Measurements from ENCODE around the gene SMIM8. TPM values are rescaled to one million over a fixed set of nuclear protein-coding genes. Genes with fewer than 3 reads are reported as not detected.

The SMIM8 gene, protein sequence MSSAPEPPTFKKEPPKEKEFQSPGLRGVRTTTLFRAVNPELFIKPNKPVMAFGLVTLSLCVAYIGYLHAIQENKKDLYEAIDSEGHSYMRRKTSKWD
- total RNA-seq (2014; rRNA removed; shearing (Covaris generic)) (8.9 and 11.4 TPM in 2 replicates), polyA plus RNA-seq (2016; fragmentation: Nextera tagmentation; extraction: Ambion mirVana) (23.5 and 27.8 TPM in 2 replicates)
- long read RNA-seq, transcript SMIM8-201 (3 exons, 2,405 nt) = major isoform, 6 of 9 reads
- long read RNA-seq, partial matches to known transcripts = 2 of 9 reads
- long read RNA-seq, other reads (novel, unspliced or antisense) = 1 of 9 reads

DNA sequence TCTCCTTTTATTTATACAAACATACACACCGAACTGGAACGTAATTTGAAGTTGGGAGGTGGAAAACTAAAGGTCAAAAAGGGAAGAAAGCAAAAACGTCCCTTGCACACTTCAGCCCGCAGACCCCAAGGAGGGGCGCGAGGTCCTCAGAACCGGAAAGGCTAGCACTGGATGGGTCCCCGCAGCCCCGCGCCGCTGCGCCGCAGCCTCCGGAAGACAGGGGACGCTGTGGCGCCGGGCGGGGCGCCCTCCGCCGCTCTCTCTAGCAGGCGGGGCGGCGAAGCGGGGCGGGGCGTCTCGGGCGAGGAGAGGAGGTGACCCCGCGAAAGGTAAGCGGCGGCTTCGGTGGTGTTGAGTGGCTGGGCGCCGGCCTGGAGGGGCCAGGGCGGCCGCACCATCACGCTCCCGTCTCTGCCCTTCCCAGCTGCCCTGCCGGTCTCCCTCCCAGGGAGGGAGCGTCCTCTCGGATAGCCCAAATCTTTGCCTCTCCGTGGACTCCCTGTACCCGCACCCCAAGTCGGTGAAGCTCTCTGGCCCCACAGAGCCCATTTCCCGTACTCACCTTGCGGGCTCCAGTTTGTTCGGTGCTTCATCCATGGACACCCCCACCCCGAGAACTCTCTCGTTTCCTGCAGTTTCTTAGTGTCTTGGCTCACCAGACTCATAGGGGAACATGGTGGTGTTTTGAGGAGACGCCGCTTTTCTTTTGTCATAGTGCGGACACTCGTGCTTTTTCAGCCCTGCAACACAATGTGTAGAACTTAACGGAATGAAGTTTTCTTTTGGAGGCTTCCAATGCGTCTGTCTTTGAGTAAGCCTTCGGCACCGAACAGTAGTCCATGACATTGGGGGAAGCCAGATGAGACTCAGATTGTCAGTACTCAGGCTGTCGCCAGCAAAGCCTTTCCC lies at the start of gene SMIM8:
TSS of gene SMIM8 (plus strand) at position 285 of the 909 bp plus-strand sequence. CDS start 14,444 bp downstream, outside the sequence.
- Mint-ChIP-seq H3K4me1 (peaks cover 7% of the 10 kb centered on the region; the same call in 2 of the 3 replicates), H3K27me3 (ENCODE audit: insufficient read depth, low read depth, poor library complexity) (peaks cover 2% of the 10 kb centered on the region), H3K9me3 (peaks cover 15% of the 10 kb centered on the region), H3K4me3 (peak within 1 kb of the TSS; percentile 99), H3K36me3 (ENCODE audit: low read depth) (peaks cover 13% of the 10 kb centered on the region), H3K27ac (peak within 1 kb of the TSS; percentile 96)
- DNase-seq (ENCODE audit: low spot score) (peak; percentile 96), ATAC-seq (peak; percentile 99)
- Histone ChIP-seq H3F3A (replicated peaks; ENCODE audit: low read depth) (no peaks in the 10 kb centered on the region), H2AFZ (peak within 1 kb of the TSS; percentile 94), H3K4me2 (peak within 1 kb of the TSS; percentile 95), H3K27ac (ENCODE audit: low read depth) (peak within 1 kb of the TSS; percentile 85), H3K4me1 (ENCODE audit: insufficient read depth) (no peaks in the 10 kb centered on the region), H3K9me2 (ENCODE audit: insufficient read depth) (no peaks in the 10 kb centered on the region; the same call in 1 of the 2 replicates), H3K27me3 (ENCODE audit: insufficient read depth) (no peaks in the 10 kb centered on the region), H3K36me3 (ENCODE audit: insufficient read depth) (no peaks in the 10 kb centered on the region; the same call in 1 of the 2 replicates), H4K20me1 (replicated peaks; ENCODE audit: insufficient read depth) (no peaks in the 10 kb centered on the region), H3K79me2 (replicated peaks; ENCODE audit: insufficient read depth) (peaks cover 42% of the 10 kb centered on the region), H3K4me3 (peak within 1 kb of the TSS; percentile 99)
- peak; percentile 54 for TF ChIP-seq CREB1 (CRISPR knock-in tag; IDR thresholded peaks at IDR 0.05; ENCODE audit: low read depth)
- TF ChIP-seq, protein P1, sequence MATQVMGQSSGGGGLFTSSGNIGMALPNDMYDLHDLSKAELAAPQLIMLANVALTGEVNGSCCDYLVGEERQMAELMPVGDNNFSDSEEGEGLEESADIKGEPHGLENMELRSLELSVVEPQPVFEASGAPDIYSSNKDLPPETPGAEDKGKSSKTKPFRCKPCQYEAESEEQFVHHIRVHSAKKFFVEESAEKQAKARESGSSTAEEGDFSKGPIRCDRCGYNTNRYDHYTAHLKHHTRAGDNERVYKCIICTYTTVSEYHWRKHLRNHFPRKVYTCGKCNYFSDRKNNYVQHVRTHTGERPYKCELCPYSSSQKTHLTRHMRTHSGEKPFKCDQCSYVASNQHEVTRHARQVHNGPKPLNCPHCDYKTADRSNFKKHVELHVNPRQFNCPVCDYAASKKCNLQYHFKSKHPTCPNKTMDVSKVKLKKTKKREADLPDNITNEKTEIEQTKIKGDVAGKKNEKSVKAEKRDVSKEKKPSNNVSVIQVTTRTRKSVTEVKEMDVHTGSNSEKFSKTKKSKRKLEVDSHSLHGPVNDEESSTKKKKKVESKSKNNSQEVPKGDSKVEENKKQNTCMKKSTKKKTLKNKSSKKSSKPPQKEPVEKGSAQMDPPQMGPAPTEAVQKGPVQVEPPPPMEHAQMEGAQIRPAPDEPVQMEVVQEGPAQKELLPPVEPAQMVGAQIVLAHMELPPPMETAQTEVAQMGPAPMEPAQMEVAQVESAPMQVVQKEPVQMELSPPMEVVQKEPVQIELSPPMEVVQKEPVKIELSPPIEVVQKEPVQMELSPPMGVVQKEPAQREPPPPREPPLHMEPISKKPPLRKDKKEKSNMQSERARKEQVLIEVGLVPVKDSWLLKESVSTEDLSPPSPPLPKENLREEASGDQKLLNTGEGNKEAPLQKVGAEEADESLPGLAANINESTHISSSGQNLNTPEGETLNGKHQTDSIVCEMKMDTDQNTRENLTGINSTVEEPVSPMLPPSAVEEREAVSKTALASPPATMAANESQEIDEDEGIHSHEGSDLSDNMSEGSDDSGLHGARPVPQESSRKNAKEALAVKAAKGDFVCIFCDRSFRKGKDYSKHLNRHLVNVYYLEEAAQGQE (IDR thresholded peaks at IDR 0.05; ENCODE audit: unreplicated experiment) = no peak
- TF ChIP-seq, protein P2, sequence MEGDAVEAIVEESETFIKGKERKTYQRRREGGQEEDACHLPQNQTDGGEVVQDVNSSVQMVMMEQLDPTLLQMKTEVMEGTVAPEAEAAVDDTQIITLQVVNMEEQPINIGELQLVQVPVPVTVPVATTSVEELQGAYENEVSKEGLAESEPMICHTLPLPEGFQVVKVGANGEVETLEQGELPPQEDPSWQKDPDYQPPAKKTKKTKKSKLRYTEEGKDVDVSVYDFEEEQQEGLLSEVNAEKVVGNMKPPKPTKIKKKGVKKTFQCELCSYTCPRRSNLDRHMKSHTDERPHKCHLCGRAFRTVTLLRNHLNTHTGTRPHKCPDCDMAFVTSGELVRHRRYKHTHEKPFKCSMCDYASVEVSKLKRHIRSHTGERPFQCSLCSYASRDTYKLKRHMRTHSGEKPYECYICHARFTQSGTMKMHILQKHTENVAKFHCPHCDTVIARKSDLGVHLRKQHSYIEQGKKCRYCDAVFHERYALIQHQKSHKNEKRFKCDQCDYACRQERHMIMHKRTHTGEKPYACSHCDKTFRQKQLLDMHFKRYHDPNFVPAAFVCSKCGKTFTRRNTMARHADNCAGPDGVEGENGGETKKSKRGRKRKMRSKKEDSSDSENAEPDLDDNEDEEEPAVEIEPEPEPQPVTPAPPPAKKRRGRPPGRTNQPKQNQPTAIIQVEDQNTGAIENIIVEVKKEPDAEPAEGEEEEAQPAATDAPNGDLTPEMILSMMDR (conservative IDR thresholded peaks at IDR 0.05; ENCODE audit: low read depth in 2 of 2) = peak; percentile 89 to 94
- TF ChIP-seq EZH2 (IDR thresholded peaks at IDR 0.05; ENCODE audit: low read depth, unreplicated experiment) = no peak
- TF ChIP-seq, protein P3, sequence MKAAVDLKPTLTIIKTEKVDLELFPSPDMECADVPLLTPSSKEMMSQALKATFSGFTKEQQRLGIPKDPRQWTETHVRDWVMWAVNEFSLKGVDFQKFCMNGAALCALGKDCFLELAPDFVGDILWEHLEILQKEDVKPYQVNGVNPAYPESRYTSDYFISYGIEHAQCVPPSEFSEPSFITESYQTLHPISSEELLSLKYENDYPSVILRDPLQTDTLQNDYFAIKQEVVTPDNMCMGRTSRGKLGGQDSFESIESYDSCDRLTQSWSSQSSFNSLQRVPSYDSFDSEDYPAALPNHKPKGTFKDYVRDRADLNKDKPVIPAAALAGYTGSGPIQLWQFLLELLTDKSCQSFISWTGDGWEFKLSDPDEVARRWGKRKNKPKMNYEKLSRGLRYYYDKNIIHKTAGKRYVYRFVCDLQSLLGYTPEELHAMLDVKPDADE (IDR thresholded peaks at IDR 0.05) = peak; percentile 53; the same call in 1 of the 2 replicates
- TF ChIP-seq POLR2AphosphoS5 (IDR thresholded peaks at IDR 0.05; ENCODE audit: low read depth) = peak; percentile 93

Data from GM23338 (cell line).